CD4-positive, alpha-beta T cell treated with Interleukin-21 for 1 hour (primary cell): ENCODE data around the gene CDHR1.
A peak's percentile ranks its signal among the peaks of the same experiment; 100 is the strongest.
"Not testable (repeated sequence)": the region's sequence is repeated elsewhere in the genome, so short reads cannot be mapped to it uniquely, and the experiment has no call there.

Experiments used
- DNase-seq: peaks from one replicate; pipeline ENCODE4 v3.0.0-alpha.2; 2020

CDHR1 gene

GRCh38 chr10:84175436-84175835 is 18.9 kb upstream of the CDHR1 start:
- no peak for DNase-seq

GRCh38 chr10:84176351-84176750 is 18.0 kb upstream of the CDHR1 start:
- DNase-seq, result no peak

GRCh38 chr10:84176836-84177474 is 17.4 kb upstream of the CDHR1 start:
- no peak for DNase-seq

- DNase-seq, result peak; percentile 70
Measured at GRCh38 chr10:84177541-84178141, 16.7 kb upstream of the CDHR1 start.

- no peak for DNase-seq
Measured at GRCh38 chr10:84178160-84178609, 16.2 kb upstream of the CDHR1 start.

GRCh38 chr10:84179059-84179710 is 15.2 kb upstream of the CDHR1 start:
- peak; percentile 41 for DNase-seq

- DNase-seq, result not testable (repeated sequence)
Measured at GRCh38 chr10:84180386-84180785, 14.0 kb upstream of the CDHR1 start.

- no peak for DNase-seq
Measured at GRCh38 chr10:84181631-84182030, 12.7 kb upstream of the CDHR1 start.

- DNase-seq, result no peak
Measured at GRCh38 chr10:84184517-84184916, 9.8 kb upstream of the CDHR1 start.

- no peak for DNase-seq
Measured at GRCh38 chr10:84185526-84186175, 8.7 kb upstream of the CDHR1 start.

GRCh38 chr10:84188815-84189214 is 5.5 kb upstream of the CDHR1 start:
- DNase-seq, result no peak

GRCh38 chr10:84190621-84191020 is 3.7 kb upstream of the CDHR1 start:
- DNase-seq, result no peak

- peak; percentile 31 for DNase-seq
Measured at GRCh38 chr10:84191106-84191505, 3.2 kb upstream of the CDHR1 start.

- DNase-seq, result no peak
Measured at GRCh38 chr10:84193327-84193726, 1.0 kb upstream of the CDHR1 start.

- no peak for DNase-seq
Measured at GRCh38 chr10:84193846-84194423, 402 bp upstream of the CDHR1 start.

GRCh38 chr10:84195044-84195830 is 900 bp downstream of the CDHR1 start:
- no peak for DNase-seq

GRCh38 chr10:84196083-84196482 is 1.7 kb downstream of the CDHR1 start:
- no peak for DNase-seq

GRCh38 chr10:84196941-84197340 is 2.6 kb downstream of the CDHR1 start:
- DNase-seq, result no peak

- no peak for DNase-seq
Measured at GRCh38 chr10:84197643-84198042, 3.3 kb downstream of the CDHR1 start.

GRCh38 chr10:84198206-84198915 is 4.0 kb downstream of the CDHR1 start:
- DNase-seq, result no peak

GRCh38 chr10:84200537-84201243 is 6.4 kb downstream of the CDHR1 start:
- DNase-seq, result no peak
